Adipocyte (in vitro differentiated cells): Measurements from ENCODE around the gene SALL4.
A peak's percentile ranks its signal among the peaks of the same experiment; 100 is the strongest.
"Not testable (repeated sequence)": the region's sequence is repeated elsewhere in the genome, so short reads cannot be mapped to it uniquely, and the experiment has no call there.

ENCODE experiments used
- DNase-seq: peaks from one replicate; pipeline ENCODE4 v3.0.0-alpha.2; 2015; ENCODE audit warnings: low read depth
- H3K27me3 ChIP-seq: replicated peaks from 2 replicates; pipeline ENCODE4 v1.7.0; 2013; ENCODE audit warnings: mild to moderate bottlenecking, low read length, moderate library complexity; ENCODE audit not compliant: control insufficient read depth, insufficient read depth
- H3K36me3 ChIP-seq: 2 replicates; pipeline ENCODE4 v1.7.0; 2013; ENCODE audit warnings: low read length, mild to moderate bottlenecking, moderate library complexity; ENCODE audit not compliant: control insufficient read depth, insufficient read depth, severe bottlenecking
- H3K4me1 ChIP-seq: 2 replicates; pipeline ENCODE4 v1.7.0; 2013; ENCODE audit warnings: mild to moderate bottlenecking, low read length, moderate library complexity; ENCODE audit not compliant: control insufficient read depth, insufficient read depth
- H3K4me3 ChIP-seq: 2 replicates; pipeline ENCODE4 v1.7.0; 2013; ENCODE audit warnings: mild to moderate bottlenecking, low read length, moderate library complexity
- H3K9ac ChIP-seq: 2 replicates; pipeline ENCODE4 v1.7.0; 2013; ENCODE audit warnings: mild to moderate bottlenecking, low read length, moderate library complexity
- H3K9me3 ChIP-seq: 2 replicates; pipeline ENCODE4 v1.7.0; 2013; ENCODE audit warnings: mild to moderate bottlenecking, low read length, moderate library complexity; ENCODE audit not compliant: control insufficient read depth

The SALL4 gene

GRCh38 chr20:51784299-51784698, 18.0 kb downstream of the SALL4 start:
- DNase-seq: no peak
- Histone ChIP-seq H3K36me3 (no peaks in the 10 kb centered on the region), H3K4me3 (no peak overlapping the region), H3K4me1 (no peaks in the 10 kb centered on the region), H3K9me3 (peaks cover 4% of the 10 kb centered on the region), H3K9ac (no peak overlapping the region), H3K27me3 (no peaks in the 10 kb centered on the region)

- not testable (repeated sequence) for H3K4me3 ChIP-seq, H3K36me3 ChIP-seq, H3K9me3 ChIP-seq, H3K4me1 ChIP-seq, H3K27me3 ChIP-seq, DNase-seq, H3K9ac ChIP-seq
Measured at GRCh38 chr20:51778229-51778759, 24.0 kb downstream of the SALL4 start.

GRCh38 chr20:51775241-51775640, 27.1 kb downstream of the SALL4 start:
- DNase-seq: no peak
- Histone ChIP-seq H3K27me3 (no peaks in the 10 kb centered on the region), H3K9ac (no peak overlapping the region), H3K9me3 (peaks cover 5% of the 10 kb centered on the region), H3K4me1 (no peaks in the 10 kb centered on the region), H3K36me3 (no peaks in the 10 kb centered on the region), H3K4me3 (no peak overlapping the region)

- H3K27me3 ChIP-seq: no peaks in the 10 kb centered on the region
- no peak overlapping the region for H3K9ac ChIP-seq
- H3K4me1 ChIP-seq: no peaks in the 10 kb centered on the region
- no peaks in the 10 kb centered on the region for H3K9me3 ChIP-seq
- DNase-seq: no peak
- H3K4me3 ChIP-seq: no peak overlapping the region
- no peaks in the 10 kb centered on the region for H3K36me3 ChIP-seq
Measured at GRCh38 chr20:51772236-51772635, 30.1 kb downstream of the SALL4 start.

GRCh38 chr20:51769976-51770615, 32.2 kb downstream of the SALL4 start:
- no peak for DNase-seq
- Histone ChIP-seq H3K4me1 (peaks cover 16% of the 10 kb centered on the region), H3K9me3 (no peaks in the 10 kb centered on the region), H3K27me3 (no peaks in the 10 kb centered on the region), H3K36me3 (no peaks in the 10 kb centered on the region), H3K9ac (no peak overlapping the region), H3K4me3 (no peak overlapping the region)

- H3K9ac ChIP-seq: no peak overlapping the region
- no peak overlapping the region for H3K4me3 ChIP-seq
- no peaks in the 10 kb centered on the region for H3K9me3 ChIP-seq
- H3K36me3 ChIP-seq: no peaks in the 10 kb centered on the region
- no peak for DNase-seq
- H3K4me1 ChIP-seq: peaks cover 26% of the 10 kb centered on the region
- no peaks in the 10 kb centered on the region for H3K27me3 ChIP-seq
Measured at GRCh38 chr20:51768759-51769517, 33.4 kb downstream of the SALL4 start.

- peak; percentile 68 for DNase-seq
- H3K36me3 ChIP-seq: no peaks in the 10 kb centered on the region
Measured at GRCh38 chr20:51767867-51768758, 34.2 kb downstream of the SALL4 start, which contains the start of gene ATP9A. ATP9A (minus strand) TSS chr20:51768390; CDS start chr20:51768369, 21 bp downstream.

GRCh38 chr20:51766994-51767866, 35.1 kb downstream of the SALL4 start:
- Histone ChIP-seq H3K9me3 (no peaks in the 10 kb centered on the region), H3K4me1 (peaks cover 27% of the 10 kb centered on the region), H3K4me3 (peak overlapping the region; percentile 98), H3K36me3 (no peaks in the 10 kb centered on the region), H3K9ac (peak overlapping the region; percentile 97), H3K27me3 (no peaks in the 10 kb centered on the region)
- peak; percentile 51 for DNase-seq

More at GRCh38 chr20:51767867-51768758, 34.2 kb downstream of the SALL4 start, which contains the start of gene ATP9A:
- H3K9ac ChIP-seq: peak within 1 kb of the TSS; percentile 97
- H3K27me3 ChIP-seq: no peaks in the 10 kb centered on the region
- H3K4me3 ChIP-seq: peak within 1 kb of the TSS; percentile 98
- peaks cover 27% of the 10 kb centered on the region for H3K4me1 ChIP-seq
- H3K9me3 ChIP-seq: no peaks in the 10 kb centered on the region

GRCh38 chr20:51765381-51765780, 36.9 kb downstream of the SALL4 start:
- peaks cover 33% of the 10 kb centered on the region for H3K4me1 ChIP-seq
- not testable (repeated sequence) for DNase-seq, H3K4me3 ChIP-seq, H3K9me3 ChIP-seq, H3K27me3 ChIP-seq, H3K36me3 ChIP-seq
- peak overlapping the region; percentile 18 for H3K9ac ChIP-seq

GRCh38 chr20:51763965-51764602, 38.2 kb downstream of the SALL4 start:
- DNase-seq: peak; percentile 10
- Histone ChIP-seq H3K9me3 (no peaks in the 10 kb centered on the region), H3K9ac (peak overlapping the region; percentile 44), H3K4me1 (peaks cover 42% of the 10 kb centered on the region), H3K36me3 (no peaks in the 10 kb centered on the region), H3K4me3 (no peak overlapping the region), H3K27me3 (no peaks in the 10 kb centered on the region)
